Esophagus squamous epithelium (tissue), 4 donors: ENCODE data around the gene NPTX1.

Experiments
- CTCF ChIP-seq, 6 experiments: fragments of 450-650 bp in 4 of 6; fragments of 200-600 bp in 2 of 6; sonication (generic) in 2 of 6; IDR thresholded peaks; one replicate each; pipeline ENCODE4 v1.5.1; 2016 to 2019; ENCODE audit warnings: antibody characterized with exemption in 6 of 6, mild to moderate bottlenecking in 4 of 6, moderate library complexity in 4 of 6
- POLR2A ChIP-seq, 4 donors: fragments of 450-650 bp; IDR thresholded peaks; one replicate each; pipeline ENCODE4 v1.6.1; 2017; ENCODE audit warnings: antibody characterized with exemption in 4 of 4, mild to moderate bottlenecking in 4 of 4, moderate library complexity in 3 of 4

GRCh38 chr17:80492343-80493136 is 16.1 kb upstream of the NPTX1 start:
- TF ChIP-seq CTCF (IDR thresholded peaks at IDR 0.05) (no peak), POLR2A (IDR thresholded peaks at IDR 0.05) (no peak)
